NOMO-1 treated with dmso at 0.1 percent for 144 hours (cell line): Measurements from ENCODE around the gene TCP1.
A peak's percentile ranks its signal among the peaks of the same experiment; 100 is the strongest.
"Not testable (repeated sequence)": the region's sequence is repeated elsewhere in the genome, so short reads cannot be mapped to it uniquely, and the experiment has no call there.

Experiments
- DNase-seq: peaks from one replicate; lab custom pipeline; 2025; ENCODE audit not compliant: unreplicated experiment; lab: John Stamatoyannopoulos, UW

The TCP1 gene

DNA sequence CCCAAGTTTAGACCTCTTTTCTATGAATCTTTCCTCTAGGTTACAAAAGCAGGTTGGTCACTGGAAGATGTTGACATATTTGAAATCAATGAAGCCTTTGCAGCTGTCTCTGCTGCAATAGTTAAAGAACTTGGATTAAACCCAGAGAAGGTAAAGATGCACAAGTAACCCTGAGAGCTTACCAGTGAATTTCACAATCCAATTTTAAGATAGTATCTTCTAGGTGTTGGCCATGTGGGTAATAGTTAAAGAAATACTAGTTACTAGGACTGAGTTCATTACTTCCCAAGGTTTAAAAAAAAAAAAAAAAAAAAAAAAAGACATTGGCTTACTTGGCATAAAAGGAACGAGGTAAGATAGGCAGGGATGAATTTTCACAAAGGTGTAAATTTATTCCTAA lies 11.3 kb downstream of the TCP1 start:
- DNase-seq = no peak

DNA sequence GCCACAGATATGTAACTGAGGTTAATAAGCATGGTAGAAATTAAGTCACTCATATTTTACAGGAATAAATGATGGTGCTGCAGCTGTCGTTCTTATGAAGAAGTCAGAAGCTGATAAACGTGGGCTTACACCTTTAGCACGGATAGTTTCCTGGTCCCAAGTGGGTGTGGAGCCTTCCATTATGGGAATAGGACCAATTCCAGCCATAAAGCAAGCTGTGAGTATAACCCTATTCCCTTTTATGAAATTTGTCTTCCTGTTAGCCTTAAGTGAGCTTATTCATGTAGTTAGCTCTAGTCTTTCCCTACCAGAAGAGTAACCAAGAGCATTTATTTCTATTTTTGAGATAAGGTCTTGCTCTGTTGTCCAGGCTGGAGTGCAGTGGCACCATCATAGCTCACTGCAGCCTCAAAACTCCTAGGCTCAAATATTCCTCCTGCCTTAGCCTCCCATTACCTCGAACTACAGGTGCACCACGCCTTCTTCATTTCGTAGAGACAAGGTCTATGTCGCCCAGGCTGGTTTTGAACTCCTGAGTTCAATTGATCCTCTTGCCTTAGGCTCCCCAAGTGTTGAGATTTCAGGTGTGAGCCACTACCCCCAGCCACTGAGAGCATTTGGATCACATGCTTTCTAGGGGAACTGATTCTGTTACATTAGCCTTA lies 12.0 kb downstream of the TCP1 start:
- no peak for DNase-seq

DNA sequence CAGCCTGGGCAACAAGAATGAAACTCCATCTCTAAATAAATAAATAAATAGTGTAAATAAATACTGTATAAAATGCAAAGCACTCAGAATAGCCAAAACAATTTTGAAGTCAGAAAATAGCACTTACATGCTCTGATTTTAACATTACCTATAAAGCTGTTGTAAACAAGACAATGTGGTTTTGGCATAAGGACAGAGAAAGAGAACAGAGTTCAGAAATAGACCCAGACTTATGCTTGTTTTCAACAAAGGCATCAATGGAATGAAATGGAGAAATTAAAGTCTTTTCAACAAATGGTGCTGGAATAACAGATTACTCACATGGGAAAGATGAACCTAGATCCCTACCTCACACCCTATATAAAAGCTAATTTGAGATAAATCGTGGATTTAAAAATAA lies 17.2 kb downstream of the TCP1 start:
- DNase-seq = no peak

DNA sequence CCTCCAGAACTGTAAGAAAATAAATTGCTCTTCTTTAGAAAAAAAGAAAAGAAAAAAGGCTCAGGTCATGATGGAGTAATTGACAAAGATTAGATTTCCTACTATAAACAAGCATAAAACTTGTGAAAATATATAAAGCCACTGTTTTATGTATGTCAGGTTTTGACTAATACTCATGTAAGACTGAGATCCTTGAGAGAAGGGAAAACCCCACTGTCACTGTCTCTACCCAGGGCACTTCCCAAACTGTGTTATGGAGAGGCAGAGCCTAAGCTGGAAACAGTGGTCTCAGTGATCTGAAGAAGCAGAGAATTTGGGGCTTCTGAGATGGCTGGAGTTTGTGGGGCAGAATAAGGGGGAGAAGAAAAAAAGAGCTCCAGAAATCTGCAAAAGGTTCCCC lies 19.9 kb downstream of the TCP1 start:
- no peak for DNase-seq

DNA sequence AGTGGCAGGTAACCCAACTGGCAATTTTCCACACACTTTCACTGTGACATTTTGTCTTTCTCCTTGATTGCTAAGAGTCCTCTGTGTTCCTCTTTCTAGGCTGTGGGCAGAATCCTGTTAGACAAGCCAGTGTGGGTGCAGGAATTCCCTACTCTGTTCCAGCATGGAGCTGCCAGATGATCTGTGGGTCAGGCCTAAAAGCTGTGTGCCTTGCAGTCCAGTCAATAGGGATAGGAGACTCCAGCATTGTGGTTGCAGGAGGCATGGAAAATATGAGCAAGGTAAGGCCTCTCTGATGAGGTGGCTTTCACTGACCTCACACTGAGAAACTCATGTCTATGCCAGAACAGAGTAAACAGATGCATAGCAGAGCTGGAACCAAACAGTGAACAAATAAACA lies 22.5 kb downstream of the TCP1 start:
- no peak for DNase-seq

DNA sequence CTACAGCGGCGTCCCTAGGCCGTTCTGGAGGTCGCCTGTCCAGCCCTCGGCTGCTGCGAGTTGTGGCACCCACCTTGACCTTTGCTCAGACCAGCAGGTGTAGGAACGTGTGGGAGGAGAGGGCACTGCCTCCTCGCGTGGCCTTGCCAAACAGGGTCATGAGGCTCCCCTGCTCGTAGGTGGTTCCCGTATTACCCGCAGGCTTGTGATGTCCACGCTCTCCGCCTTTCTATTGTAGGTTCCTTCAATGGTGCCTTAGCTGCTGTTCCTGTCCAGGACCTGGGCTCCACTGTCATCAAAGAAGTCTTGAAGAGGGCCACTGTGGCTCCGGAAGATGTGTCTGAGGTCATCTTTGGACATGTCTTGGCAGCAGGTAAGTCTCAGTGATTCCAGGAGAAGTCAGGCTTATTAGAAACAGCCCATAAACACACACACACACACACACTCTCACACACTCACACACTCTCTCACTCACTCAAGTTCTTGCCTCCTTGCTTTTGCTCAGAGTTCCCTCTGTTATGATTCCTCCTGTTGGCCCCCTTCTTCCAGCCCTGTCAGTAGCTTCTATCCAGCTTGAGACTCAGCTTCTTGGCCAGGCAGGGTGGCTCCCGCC lies 26.6 kb downstream of the TCP1 start:
- DNase-seq = no peak

DNA sequence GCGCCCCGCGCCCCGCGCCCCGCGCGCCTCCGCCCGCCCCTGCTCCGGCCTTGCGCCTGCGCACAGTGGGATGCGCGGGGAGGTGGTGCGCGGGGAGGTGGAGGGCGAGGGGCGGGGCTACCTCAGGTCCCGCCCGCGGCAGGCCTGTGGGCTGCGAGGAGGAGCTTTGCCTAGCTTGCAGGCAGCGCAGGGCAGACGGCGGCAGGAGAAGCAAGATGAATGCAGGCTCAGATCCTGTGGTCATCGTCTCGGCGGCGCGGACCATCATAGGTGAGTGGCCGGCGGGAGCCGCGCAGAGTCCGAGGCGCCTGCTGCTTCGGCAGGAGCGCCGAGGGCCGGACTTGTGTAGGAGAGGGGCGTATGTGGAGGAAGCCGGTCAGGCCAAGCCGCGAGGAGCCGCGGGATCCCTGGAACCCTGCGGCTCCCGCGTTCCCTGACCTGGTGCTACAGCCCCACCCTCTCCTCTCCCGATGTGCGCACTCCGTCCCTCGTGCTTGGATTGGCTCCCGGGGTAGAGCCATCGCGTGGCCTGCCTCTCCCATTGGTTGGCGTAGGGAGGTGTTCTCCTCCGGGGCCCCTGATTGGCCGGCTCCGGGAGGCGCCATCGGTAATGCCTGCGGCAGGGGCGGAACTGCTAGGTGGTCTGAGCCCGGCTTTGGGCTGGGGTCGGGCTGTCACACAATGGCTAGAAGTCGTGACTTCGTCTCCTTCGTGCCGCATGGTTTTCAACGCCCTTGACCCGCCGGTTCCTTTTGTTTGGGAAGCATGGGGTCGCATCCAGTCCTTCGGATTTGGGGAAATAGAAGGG lies 27.3 kb downstream of the TCP1 start, which contains the start of gene ACAT2:
Gene ACAT2 (plus strand): TSS at position 173 of the 808 bp plus-strand sequence. CDS start 43 bp downstream, at position 216.
- peak; percentile 92 for DNase-seq

DNA sequence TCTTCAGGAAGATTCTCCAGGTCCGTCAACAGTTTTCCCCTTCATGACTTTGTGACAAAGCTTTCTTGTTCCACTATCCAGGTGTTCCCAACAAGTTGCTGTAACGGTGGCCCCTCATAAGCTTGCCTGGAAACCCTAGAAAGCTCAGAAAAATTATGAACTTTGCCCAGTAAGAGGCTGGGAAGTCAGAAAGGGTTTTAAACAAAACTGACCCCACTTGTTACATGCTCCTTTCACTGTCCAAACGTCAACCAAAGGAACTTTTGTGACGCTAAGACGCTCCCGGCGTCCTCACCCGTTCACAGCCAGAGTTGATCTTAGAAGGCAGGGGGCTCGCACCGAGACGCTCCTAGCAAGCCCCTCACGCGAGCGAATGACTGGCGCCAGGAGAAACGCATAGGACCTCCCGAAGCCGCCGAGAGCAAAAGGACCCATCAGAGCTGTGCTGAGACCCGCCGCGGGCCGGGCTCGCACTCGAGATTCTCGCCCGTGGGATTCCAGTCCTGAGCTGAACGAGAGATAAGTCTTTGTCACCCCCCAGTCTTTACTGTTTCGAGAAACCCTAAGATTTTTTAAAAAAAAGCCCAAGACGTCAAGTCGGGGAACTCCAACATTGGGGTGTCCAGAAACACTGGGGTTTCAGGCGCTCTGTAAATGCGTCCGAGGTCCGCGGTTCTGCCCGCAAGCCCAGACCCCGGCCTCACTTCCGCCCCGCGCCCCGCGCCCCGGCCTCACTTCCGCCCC lies 28.1 kb downstream of the TCP1 start:
- DNase-seq = no peak

DNA sequence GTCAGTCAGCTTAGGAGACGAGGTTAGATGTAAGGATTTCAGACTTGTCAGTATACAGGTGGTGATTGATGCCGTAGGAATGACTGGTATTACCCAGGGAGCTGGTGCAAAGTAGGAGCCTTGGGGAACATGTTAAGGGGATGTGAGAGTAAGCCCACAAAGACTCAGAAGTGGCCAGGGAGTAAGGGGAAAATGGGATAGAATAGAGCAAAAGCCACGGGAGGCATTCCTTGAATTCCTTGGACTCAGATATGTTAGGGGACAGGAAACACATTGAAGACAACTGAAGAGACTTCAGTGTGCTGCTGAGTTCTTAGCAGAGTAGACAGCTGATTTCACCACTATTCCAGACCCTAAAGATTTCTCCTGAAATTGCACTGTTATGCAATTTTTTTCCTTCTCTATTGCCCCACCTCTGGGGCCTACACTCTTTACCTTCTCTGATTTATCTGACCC lies 28.8 kb downstream of the TCP1 start:
- DNase-seq = no peak

DNA sequence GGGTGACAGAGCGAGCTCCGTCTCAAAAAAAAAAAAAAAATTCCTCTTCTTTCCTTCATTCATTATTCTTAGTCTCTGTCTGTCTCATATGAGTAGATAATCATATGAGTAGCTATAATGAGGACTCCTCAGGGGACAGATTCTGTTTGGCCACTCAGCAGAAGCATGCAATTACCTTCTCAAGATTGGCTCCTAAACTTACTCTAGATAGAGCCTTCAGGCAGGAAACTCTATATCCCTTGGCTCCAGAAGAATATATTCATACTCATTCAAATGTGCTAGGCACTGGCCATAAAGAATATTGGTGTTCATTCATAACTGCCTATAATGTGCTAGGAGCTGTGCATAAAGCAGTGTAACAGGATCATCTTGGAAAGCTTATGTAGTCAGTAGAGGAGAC lies 29.8 kb downstream of the TCP1 start:
- no peak for DNase-seq

DNA sequence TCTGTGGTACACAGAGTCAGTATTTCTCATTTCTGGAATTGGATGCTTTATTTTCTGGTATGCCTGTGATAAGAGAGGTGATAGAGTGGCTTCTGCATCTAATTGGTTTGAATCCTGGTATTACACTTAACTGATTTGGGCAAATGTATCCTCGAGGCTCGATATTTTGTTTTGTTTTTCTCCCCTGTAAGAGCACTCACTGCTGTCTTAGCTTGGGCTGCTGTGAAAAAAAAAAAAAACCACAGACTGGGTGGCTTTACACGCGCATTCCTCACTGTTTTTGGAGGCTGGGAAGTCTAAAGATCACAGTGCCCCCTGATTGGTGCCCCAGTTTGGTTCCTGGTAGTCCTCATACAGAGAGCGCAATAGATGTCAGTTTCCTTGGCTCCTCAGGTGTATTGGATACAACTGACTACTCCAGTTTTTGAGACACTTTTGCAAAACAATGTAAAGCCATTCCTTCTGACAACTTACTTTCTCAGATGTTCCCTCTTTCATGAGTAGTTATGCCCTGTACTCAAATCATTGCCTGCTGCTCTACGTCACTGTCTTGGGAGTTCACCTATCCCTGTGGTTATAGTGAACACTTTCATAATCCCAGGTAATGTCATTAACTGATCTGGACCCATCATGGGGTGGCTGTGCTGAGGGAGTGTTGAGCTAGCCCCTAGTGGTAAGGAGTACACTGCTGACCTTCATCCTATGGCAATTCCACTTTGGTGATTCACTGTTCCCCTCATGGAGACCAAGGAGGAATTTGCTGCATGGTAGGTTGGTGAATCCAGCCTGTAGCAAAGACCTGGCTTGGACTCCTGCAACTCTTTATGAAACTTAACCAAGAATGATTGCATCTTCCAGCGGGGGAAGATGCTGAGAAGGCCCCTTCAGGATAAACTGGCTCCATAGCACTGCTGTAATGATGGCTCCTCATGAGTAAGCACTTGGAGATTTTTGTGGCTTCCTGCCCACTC lies 31.1 kb downstream of the TCP1 start:
- no peak for DNase-seq

DNA sequence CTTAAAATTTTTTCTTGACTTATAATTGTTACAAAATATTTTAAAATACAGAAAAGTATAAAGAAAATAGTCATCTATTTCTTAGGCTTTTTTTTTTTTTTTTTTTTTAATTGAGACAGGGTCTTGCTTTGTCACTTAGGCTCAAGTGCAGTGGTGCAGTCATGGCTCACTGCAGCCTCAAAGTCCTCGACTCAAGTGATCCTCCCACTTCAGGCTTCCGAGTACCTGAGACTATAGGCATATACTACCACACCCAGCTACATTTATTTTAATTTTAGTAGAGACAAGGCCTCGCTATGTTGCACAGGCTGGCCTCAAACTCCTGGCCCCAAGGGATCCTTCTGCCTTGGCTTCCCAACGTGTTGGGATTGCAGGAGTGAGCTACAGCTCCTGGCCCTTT lies 32.9 kb downstream of the TCP1 start:
- no peak for DNase-seq

DNA sequence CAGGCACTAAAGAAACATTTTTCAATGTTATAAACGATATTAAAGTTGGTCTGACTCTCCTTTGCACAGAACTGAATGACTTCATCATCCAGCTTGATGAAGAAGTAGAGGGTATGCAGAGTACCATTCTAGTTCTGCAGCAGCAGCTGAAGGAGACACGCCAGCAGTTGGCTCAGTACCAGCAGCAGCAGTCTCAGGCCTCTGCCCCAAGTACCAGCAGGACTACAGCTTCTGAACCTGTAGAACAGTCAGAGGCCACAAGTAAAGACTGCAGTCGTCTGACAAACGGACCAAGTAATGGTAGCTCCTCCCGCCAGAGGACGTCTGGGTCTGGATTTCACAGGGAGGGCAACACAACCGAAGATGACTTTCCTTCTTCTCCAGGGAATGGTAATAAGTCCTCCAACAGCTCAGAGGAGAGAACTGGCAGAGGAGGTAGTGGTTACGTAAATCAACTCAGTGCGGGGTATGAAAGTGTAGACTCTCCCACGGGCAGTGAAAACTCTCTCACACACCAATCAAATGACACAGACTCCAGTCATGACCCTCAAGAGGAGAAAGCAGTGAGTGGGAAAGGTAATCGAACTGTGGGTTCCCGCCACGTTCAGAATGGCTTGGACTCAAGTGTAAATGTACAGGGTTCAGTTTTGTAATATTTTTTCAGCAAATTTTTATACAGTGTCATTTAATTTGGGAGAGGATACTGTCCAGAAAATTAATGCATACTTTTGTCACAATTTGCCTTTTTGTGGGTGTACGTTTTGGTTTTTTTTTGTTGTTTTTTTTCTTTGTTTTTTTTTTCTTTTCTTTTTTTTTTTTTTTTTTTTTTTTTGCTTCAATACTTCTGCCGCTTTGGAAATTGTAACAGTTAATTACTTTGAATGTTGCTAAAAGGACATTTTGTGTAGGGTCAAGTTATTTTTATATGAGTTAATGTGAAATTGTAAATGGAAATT lies 34.2 kb downstream of the TCP1 start:
- DNase-seq = no peak

DNA sequence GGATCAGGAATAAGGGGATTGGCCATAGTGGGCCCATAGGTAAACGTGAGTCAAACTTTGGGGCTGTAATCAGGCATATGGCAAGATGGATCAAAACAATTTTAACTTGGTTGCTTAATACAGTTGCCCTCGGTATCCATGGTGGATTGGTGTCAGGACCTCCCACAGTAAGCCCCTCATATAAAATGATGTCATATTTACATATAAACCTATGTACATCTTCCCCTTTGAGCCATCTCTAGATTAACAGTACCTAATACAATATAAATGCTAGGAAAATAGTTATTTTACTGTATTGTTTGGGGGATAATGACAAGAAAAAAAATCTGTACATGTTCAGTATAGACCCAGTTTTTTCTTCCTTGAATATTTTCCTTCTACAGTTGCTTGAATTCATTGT lies 35.0 kb downstream of the TCP1 start:
- no peak for DNase-seq

DNA sequence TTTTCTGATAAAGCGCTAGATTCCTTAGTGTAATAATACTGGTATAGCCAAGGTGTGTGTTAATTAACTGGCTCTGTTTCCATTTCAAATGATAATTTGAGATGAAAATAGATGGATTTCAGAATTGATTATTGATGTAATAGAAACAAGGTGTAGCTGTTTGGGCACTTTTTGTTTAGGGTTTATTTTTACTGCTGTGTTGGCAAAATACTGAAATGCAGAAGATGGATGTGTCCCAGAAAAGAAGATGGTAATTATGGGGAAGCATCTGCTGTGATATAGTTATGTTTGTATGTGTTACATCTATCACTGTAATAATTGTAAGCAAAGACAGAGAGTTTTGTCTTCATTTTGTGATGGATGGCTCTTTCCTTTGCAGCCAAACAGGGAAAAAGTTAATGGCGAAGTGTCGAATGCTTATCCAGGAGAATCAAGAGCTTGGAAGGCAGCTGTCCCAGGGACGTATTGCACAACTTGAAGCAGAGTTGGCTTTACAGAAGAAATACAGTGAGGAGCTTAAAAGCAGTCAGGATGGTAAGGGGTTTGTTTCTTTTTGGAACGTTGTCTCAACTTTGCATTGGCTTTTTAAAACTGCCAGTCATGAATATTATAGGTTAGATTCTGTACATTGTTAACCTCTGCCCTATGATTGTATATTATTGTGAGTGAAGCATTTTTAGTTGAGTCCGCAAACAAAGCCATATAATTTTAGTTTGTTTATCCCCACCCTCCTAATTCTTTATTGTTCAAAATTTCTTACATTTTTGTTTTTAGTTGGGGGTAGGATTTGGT lies 36.1 kb downstream of the TCP1 start:
- DNase-seq = no peak

DNA sequence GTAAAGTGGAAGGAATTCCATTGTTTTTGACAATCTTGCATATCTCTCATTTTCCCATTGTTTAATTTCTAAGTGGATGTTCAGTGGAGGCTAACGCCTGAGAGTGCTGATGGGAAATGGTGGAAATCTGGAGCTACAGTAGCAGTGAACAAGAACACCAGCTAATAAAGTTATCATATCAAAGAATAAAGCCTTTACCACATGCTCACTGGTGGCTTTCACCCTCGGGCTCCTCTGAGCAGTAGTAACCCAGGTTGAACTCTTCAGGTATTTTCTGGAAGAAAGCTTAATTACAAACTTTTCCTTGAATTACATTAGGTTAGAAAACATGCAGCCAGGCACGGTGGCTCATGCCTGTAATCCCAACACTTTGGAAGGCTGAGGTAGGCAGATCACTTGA lies 38.0 kb downstream of the TCP1 start:
- DNase-seq = no peak

DNA sequence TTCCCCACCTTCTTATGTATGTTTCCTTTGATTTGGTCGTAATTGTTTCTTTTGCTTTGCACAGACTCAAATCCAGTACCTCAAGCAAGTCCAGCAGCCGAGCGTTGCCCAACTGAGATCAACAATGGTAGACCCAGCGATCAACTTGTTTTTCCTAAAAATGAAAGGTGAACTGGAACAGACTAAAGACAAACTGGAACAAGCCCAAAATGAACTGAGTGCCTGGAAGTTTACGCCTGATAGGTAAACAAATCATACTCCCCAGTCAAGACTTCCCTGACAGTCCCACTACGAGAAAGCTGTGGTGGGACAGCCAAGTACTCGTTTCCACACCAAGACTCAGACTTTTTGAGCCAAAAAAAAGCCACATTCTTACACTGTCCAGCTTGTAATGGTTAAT lies 41.3 kb downstream of the TCP1 start:
- DNase-seq = not testable (repeated sequence)

DNA sequence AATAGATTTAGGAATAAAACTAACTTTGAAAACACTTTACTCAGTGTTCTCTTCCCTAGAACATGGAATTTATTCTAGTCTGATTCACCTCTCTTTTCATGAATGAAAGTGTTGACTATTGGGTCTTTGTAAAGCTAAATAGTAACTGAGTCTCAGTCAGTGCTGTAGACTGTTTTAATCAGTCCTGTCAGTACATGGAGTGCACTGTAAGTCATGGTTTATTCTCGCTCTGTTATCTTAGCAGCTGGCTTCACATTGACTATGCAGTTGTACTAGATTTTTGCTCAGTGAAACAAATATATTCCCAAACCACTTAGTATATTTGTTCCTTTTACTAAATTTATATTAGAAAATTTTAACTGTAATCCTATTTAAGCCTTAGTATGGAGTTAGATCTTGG lies 42.6 kb downstream of the TCP1 start:
- no peak for DNase-seq
